HG03378 (cell line): ENCODE data around the gene FPR1.
"Not testable (repeated sequence)": the region's sequence is repeated elsewhere in the genome, so short reads cannot be mapped to it uniquely, and the experiment has no call there.

Source experiments
- ATAC-seq: cut with Tn5 transposase; IDR thresholded peaks from one replicate; pipeline ENCODE4 v1.9.1; 2021; ENCODE audit warnings: mild to moderate bottlenecking, moderate library complexity; ENCODE audit not compliant: unreplicated experiment

The FPR1 gene

DNA sequence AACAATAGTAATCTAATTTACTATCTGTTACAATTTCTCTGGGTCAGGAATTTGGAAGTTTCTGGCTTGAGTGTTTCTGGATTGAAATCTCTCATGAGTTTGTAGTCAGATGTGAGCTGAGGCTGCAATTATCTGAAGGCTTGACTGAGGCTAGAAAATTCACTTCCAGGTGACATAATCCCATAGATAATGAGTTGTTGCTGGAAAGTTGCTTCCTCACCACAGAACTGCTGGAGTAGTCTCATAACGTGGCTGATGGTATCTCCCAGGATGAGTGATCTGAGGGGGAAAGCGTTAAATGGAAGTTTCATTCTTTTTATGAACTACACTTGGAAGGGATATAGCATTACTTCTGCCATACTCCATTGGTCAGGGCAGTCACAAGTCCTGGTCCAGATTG, 28.0 kb upstream of the FPR1 start:
- ATAC-seq: no peak

DNA sequence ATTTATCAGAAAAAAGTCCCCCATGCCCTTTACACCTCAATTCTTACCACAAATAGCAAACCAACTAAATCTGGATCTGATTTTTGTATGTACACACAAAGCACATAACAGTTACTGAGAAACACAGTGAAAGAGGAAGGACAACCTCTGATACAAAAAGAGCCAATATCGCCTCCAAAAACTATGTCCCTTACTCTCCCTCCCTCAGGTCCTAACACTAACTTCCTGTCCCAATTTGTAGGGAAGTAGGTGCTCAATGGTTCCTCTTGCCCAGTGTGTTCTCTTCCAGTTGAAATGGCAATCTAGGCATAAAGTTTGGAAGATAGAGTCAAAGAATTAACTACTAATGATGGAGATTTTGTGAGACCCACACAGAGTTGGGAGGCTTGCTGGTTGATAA, 27.5 kb upstream of the FPR1 start:
- no peak for ATAC-seq

DNA sequence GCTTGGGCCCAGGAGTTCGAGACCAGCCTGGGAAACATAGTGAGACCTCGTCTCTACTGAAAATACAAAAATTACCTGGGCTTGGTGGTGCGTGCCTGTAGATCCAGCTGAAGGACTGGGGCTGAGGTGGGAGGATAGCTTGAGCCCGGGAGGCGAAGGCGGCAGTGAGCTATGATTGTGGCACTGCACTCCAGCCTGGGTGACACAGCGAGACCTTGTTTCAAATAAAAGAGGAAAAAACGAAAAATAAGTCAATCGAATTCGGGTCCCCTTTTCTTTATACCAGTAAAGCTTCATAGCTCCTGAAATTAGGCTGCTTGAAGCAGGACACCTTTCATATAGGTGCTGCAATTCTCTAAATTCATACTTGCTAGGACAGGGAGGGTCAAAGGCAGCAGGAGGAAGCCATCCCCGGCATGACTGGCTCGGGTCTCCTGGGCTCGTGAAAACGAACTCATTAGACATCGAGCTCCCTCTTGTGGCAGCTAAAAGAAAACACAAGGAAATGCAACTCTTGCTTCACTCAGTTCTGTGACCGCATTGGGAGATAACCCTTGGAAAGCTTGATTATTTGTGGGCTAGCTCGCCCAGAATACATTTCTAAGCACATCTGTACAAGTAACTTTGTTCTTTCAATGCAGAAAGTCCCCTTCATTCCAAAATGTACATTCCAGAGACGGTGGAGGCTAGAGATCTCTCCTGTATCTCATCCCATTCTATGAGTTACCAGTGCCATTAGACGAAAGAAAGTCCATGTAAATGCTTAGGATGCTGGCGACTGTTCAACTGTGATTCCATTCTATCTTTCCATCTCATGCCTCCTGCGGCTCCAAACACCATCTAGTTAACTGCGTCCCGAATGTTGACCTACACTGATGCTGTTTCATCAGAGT, 26.1 kb upstream of the FPR1 start:
- no peak for ATAC-seq

DNA sequence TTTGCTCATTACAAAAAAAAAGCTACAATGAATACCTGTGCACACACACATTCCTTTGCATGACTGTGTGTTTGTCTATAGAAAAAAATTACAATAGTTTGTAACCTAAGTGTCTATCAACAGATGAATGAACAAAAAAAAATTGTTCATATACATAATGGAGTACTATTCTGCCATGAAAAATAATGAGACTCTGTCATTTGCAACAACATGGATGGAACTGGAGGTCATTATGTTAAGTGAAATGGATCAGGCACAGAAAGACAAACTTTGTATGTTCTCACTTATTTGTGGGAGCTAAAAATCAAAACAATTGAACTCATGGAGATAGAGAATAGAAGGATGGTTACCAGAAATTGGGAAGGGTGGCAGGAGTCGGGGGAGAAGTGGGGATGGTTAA, 24.9 kb upstream of the FPR1 start:
- not testable (repeated sequence) for ATAC-seq

DNA sequence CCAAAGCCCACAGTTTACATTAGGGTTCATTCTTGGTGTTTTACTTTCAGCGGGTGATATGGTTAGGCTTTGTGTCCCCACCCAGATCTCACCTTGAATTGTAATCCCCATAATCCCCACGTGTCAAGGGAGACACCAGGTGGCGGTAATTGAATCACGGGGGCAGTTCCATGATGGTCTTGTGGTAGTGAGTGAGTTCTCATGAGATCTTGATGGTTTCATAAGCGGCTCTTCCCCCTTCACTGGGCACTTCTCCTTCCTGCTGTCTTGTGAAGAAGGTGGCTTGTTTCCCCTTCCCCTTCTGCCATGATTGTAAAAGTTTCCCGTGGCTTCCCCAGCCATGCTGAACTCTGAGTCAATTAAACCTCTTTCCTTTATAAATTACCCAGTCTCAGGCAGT, 21.3 kb upstream of the FPR1 start:
- no peak for ATAC-seq

DNA sequence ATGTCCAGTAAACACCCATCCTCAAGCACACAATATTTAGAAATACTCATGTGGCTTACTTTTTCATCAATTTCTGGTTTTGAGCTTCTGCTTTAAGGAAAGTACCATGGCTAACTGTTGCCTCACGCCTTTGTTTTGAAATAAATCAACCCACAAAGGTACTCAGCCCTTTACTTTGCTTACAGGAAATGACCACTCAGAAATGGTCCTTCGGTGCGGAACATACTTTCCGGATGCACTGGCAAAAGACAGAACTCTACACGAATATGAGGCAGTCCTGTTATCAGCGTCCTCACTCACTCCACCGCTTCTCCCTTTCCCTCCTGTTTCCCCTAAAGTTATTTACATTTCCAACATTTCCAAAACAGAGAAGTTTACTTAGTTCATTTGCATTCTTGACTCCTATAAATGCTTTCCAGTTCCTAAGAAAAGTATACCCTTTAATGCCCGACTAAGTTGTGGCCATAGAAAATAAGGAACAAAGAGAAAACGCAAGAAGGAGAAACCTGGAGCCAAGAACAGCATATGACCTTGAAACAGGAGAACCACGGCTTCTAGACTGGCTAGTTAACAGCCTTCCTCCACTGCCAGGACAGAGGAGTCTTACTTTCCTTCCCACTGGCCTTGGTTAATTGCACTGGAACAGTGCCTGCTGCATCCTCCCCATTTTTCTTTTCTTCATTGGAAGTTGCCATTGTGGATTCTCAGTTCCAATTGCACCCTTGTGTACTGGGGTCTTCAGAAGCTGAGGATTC, 19.9 kb upstream of the FPR1 start:
- ATAC-seq: no peak

DNA sequence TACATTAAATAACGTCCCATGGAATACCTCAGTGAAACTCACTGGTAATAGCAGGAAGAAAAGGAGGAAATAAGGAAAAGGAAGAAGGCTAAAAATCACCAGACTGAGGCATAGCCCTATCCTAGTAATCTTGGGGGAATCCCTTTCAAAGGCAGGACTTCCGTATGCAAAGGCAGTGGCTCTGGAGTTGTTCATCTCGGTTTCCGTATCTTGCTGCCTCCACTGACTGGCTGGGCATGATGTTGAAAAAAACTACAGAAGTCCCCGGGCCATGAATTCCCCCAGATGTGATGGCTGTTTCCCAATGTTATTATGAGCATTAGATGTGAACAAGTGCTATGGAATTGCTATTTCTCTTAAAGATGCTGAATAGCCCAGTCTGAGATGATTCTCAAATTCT, 14.8 kb upstream of the FPR1 start:
- ATAC-seq: no peak

DNA sequence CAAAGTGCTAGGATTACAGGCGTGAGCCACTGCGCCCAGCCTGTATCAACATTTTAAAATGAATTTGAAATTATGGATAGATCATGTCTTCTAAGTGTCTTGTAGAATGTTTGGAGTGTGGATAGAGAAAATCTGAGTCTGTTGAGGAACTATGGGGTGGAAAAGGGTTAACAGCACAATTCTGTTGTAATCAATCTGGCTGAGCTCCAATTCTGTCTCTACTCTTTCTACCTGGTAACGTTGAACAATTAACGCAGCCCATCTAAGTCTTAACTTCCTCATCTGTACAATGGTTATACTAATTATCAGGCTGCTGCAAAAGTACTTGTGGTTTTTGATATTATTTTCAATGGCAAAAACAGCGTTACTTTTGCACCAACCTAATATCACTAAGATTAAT, 13.4 kb upstream of the FPR1 start:
- ATAC-seq: no peak

DNA sequence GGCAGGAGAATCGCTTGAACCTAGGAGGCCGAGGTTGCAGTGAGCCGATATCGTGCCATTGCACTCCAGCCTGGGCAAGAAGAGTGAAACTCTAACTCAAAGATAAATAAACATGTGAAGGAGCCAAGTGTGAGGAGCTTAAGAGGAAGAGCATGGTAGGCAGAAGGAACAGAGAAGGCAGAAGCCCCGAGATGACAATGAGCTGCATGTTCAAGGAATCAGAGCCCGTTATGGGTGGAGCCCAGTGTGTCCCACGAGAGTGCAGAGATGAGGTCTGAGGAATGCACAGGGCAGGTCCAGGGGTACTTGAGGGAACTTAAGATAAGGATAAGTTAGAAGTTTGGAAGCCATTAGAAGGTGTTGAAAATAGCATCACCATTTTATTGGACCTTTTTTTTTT, 10.0 kb upstream of the FPR1 start:
- ATAC-seq: no peak

DNA sequence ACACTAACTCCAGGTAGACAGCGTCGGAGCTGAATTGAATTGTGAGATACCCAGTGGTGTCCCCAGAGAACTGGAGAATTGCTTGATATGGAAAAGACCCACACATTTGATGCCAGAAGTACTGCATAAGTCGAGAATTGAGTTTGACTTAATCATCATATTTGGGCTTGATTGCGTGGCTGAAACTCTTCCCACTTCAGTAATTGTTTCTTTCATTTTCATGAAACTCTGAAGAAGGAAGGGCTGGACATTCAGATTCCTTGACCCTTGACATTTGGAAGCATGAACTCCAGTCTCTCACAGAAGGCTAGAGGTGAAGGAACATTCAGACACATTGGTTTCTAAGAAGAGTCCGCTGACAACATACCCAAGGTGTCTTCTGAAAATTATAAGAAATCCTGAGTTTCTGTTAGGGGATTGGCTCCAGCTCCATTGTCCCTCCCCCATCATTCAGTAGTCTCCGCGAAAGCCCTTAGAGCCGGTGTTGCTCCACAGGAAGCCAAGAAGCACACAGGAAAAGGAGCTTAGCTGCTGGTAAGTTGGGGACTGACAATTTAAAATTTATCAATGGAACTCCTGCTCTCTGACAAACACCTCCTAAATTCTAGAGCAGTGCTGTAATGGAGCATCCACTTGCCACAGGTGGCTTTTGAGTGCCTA, 9.1 kb upstream of the FPR1 start, which contains the start of gene FPR2:
Gene FPR2 (plus strand): TSS at position 484 of the 660 bp plus-strand sequence. CDS start 7,479 bp downstream, outside the sequence.
- ATAC-seq: no peak

DNA sequence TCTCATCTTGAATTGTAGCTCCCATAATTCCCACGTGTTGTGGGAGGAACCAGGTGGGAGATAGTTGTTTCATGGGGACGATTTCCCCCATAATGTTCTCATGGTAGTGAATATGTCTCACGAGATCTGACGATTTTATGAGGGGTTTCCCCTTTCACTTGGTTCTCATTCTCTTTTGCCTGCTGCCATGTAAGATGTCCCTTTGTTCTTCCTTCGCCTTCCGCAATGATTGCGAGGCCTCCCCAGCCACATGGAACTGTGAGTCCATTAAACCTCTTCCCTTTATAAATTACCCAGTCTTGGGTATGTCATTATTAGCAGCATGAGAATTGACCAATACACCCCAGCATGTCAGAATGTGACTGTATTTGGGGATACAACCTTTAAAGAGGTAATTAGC, 3.9 kb upstream of the FPR1 start:
- ATAC-seq: no peak

DNA sequence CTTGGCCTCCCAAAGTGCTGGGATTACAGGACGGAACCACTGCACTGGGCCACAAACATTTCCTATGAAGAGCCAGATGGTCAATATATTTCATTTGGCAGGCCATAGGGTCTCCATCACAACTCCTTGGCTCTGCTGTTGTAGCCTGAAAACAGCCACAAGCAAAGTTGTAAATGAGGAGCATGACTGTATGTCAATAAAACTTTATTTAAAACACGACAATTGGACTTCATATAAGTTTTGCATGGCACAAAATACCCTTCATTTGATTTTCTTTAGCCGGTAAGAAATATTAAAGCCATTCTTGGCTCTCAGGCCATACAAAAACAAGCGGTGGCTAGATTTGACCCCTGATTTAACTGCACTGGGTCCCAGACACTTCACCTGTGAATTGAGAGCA, 3.1 kb upstream of the FPR1 start:
- ATAC-seq: no peak

DNA sequence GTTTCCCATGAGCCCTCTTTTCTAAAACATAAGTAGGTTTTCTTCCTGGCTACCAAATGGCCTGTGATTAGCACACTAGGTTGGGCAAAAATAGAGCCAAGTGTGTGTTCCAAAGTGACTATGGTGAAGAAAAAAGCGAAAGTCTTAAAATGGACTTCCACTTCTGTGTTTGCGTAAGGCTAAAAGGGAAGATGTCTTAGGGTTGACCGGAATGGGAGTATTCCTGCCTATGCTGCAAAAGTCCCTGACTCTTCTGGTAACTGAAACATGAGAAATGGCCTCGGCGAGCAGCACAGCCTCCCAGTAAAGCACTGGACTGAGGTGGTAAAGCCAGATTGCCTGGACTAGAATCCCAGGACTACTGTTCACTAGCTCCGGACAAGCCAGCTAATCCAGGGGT, 2.4 kb upstream of the FPR1 start:
- no peak for ATAC-seq

DNA sequence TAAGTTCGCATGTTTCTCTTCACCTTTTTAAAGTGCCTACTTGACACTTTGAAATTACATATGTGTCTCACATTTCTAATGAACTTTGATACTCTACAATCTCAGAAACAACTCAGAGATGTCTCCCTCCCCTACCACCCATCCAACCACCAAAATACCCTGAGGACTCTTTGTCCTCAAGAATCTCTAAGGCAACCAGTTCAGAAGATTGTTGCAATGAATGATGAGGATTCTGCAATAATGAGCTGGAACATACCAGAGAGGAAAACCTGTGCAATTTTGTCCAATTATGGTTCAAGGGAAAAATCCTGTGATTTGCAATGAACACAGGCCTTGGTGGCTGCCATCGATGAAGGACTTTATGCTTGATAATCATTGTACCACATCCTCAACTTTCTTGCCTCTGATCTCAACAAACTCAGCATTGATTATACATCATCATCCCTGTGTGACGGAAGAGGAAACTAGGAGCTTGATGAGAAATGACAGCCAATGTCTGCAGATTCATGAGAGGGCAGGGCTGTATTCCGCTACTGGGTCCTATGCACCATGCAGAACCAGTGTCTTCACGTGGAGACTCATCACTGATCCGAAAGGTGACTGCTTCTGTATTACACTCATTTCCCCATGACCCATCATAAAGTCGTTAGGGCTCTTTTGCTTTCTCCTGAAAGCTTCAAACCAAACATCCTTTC, 1.1 kb downstream of the FPR1 start:
- ATAC-seq: no peak

DNA sequence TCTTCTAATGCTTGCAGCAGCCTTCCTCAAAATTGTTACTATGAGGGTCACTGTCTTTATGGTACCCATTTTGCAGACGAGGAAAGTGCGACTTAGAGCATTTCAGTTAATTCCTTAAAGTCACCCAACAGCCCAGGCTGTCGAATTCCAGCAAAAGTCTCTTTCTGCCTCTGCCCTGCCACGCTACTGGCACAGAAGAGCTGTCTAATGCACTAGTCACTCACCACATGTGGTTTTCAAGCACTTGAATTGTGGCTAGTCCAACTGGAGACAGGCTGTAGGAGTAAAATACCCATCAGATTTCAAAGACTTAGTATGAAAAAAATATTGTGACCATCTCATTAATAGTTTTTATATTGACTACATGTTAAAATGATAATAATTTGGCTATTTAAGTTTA, 1.7 kb downstream of the FPR1 start:
- ATAC-seq: no peak

DNA sequence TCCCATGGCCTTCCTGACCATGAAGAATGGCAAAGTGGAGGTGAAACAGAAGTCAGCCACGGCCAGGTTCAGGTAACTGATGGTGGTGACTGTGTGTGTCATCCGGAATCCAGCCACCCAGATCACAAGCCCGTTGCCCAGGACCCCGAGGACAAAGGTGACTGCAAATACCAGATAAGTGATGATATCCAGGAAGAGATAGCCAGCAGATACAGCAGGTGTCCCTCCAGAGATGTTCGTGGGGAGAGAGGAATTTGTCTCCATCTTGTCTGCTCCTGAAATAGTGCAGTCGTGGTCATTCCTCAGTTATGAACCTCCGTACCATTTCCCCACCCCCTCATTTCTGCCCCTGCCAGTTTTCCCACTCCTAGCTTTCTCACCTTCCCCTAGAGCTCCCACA, 4.9 kb downstream of the FPR1 start:
- ATAC-seq: no peak

DNA sequence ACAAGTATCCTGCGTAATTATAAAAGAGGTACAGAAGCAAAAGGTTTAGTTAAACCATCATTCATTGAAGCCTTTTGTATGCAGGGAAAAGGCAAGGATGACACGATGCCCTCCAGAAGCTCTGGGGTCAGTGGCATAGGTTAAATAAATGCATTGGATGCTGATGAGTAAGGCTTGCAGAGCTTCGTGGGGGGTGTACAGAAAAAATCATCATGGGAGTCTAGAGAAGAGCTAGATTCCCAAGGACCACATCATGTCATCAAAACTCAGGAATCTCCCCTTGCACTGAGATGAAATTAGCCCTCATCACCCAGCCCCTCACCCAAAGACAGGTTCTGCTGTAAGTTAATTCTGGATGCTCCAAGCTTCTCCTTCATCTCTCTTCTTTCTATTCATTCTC, 8.3 kb downstream of the FPR1 start:
- no peak for ATAC-seq

DNA sequence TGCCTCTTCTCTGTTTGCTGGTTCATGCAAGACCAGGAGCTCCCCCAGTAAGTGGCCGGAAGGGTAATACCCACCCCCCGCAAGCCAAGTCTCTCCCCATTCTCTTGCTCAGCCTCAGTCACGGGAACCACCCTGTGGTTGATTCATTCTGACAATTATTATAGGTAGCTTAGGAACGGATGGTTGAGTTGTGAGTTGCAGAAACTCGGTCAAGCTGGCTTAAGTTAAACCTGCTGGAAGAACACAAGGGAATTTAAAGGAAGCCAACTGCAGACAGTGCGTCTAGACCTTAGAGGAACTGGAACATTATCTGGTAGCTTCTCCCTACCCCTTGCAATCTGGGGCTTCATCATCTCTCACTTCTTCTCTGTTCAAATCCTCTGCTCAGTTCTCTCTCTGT, 8.9 kb downstream of the FPR1 start:
- no peak for ATAC-seq

DNA sequence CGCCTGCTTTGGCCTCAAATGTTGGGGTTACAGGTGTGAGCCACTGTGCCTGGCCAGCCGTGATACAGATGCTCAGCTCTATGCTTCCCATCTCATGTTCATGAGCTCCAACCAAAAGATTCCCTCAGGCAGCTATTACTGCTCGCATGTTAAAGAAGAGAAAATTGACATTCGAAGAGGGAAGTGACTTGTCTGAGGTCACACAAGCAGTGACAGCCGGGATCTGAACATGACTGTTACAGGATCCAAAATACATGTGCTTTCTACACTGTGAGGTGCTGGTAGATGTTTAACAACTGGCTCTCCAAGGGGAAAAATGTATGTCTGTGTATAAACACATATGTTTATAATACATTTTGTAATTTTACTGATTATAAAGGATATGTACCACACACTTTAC, 11.3 kb downstream of the FPR1 start:
- ATAC-seq: no peak

DNA sequence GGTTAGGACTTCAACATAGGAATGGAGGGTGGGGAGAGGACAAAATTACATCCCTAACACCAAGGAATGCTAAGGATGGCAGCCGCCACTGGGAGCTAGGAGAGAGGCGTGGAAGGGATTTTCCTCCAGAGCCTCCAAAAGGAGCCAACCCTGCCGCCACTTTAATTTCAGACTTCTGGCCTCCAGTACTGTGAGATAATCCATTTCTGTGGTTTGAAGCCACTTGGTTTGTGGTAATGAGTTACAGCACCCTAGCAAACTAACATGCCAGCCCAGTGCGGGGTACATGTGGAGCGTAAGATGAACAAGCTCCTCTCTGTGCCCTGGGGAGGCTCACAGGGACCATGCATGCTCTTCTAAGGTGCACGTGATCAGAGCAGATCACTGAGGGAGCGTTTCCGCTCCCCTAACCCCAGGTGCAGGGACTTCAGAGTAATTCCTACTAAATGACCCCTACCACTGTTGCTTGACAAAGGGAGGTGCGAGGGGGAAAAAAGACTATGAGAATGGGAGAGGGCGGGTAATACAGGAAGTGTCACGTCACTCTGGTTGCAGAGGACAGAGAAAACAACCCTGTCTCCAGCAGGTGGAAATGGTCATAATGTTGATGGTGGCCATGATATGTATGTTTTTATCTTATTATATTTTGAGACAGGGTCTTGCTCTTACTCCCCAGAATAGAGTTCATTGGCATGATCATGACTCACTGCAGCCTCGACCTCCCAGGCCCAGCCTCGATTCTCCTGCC, 12.0 kb downstream of the FPR1 start:
- no peak for ATAC-seq
